Measurements from ENCODE around the gene NEK7.

Gene NEK7

GRCh38 chr1:198268784-198269645 is 112.2 kb downstream of the NEK7 start:
- no peak for TF ChIP-seq CTCF (IDR thresholded peaks at IDR 0.05; ENCODE audit: low read depth, low read length, missing control alignments)
- no peak for DNase-seq (ENCODE audit: low read depth)
- H3K4me3 ChIP-seq (ENCODE audit: low read depth, low read length), result no peak overlapping the region

- TF ChIP-seq CTCF (IDR thresholded peaks at IDR 0.05; ENCODE audit: low read depth, low read length, missing control alignments), result no peak
- no peak for DNase-seq (ENCODE audit: low read depth)
- H3K4me3 ChIP-seq (ENCODE audit: low read depth, low read length), result no peak overlapping the region
Measured at GRCh38 chr1:198269646-198269940, 112.8 kb downstream of the NEK7 start.

GRCh38 chr1:198270273-198270828 is 113.6 kb downstream of the NEK7 start:
- DNase-seq (ENCODE audit: low read depth), result no peak
- H3K4me3 ChIP-seq (ENCODE audit: low read depth, low read length), result no peak overlapping the region
- no peak for TF ChIP-seq CTCF (IDR thresholded peaks at IDR 0.05; ENCODE audit: low read depth, low read length, missing control alignments)

- H3K4me3 ChIP-seq (ENCODE audit: low read depth, low read length), result no peak overlapping the region
- no peak for DNase-seq (ENCODE audit: low read depth)
- TF ChIP-seq CTCF (IDR thresholded peaks at IDR 0.05; ENCODE audit: low read depth, low read length, missing control alignments), result no peak
Measured at GRCh38 chr1:198271467-198271866, 114.7 kb downstream of the NEK7 start.

GRCh38 chr1:198272492-198272891 is 115.7 kb downstream of the NEK7 start:
- DNase-seq (ENCODE audit: low read depth), result no peak
- TF ChIP-seq CTCF (IDR thresholded peaks at IDR 0.05; ENCODE audit: low read depth, low read length, missing control alignments), result no peak

GRCh38 chr1:198273748-198274295 is 117.0 kb downstream of the NEK7 start:
- no peak for TF ChIP-seq CTCF (IDR thresholded peaks at IDR 0.05; ENCODE audit: low read depth, low read length, missing control alignments)
- H3K4me3 ChIP-seq (ENCODE audit: low read depth, low read length), result no peak overlapping the region
- DNase-seq (ENCODE audit: low read depth), result no peak

More at GRCh38 chr1:198272492-198272891, 115.7 kb downstream of the NEK7 start:
- no peak overlapping the region for H3K4me3 ChIP-seq (ENCODE audit: low read depth, low read length)
